HG03175 (cell line): ENCODE results near the gene OR5AC2.

Source experiments
- ATAC-seq: cut with Tn5 transposase; IDR thresholded peaks from one replicate; pipeline ENCODE4 v1.9.1; 2021; ENCODE audit warnings: mild to moderate bottlenecking, moderate library complexity; ENCODE audit not compliant: unreplicated experiment

Gene OR5AC2, protein sequence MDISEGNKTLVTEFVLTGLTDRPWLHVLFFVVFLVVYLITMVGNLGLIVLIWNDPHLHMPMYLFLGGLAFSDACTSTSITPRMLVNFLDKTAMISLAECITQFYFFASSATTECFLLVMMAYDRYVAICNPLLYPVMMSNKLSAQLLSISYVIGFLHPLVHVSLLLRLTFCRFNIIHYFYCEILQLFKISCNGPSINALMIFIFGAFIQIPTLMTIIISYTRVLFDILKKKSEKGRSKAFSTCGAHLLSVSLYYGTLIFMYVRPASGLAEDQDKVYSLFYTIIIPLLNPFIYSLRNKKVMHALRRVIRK

DNA sequence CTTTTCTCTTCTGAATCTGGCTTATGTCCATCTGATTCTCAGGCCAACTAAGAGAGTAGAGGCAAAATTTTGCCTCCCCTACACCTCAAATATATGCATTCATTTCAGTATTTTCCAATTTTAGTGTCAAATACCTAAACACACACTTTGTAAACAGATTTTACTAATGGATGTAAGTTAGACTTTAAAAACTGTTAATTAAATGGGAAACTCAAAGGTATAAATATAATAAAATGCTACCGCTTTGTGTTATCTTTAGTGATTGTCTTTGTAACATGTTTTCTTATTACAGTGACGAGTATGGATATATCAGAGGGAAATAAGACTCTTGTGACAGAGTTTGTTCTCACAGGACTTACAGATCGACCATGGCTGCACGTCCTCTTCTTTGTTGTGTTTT lies at the start of gene OR5AC2:
Gene OR5AC2 (plus strand): TSS at position 301 of the 400 bp plus-strand sequence. CDS start 0 bp downstream, at position 301.
- ATAC-seq = no peak

GRCh38 chr3:98038286-98038685 lies 48.7 kb upstream of the OR5AC2 start:
- ATAC-seq = no peak

- ATAC-seq = peak; percentile 8
These were observed 48.1 kb upstream of the OR5AC2 start for GRCh38 chr3:98038876-98039275.

- peak; percentile 97 for ATAC-seq
These were observed 47.5 kb upstream of the OR5AC2 start for GRCh38 chr3:98039322-98040024.

DNA sequence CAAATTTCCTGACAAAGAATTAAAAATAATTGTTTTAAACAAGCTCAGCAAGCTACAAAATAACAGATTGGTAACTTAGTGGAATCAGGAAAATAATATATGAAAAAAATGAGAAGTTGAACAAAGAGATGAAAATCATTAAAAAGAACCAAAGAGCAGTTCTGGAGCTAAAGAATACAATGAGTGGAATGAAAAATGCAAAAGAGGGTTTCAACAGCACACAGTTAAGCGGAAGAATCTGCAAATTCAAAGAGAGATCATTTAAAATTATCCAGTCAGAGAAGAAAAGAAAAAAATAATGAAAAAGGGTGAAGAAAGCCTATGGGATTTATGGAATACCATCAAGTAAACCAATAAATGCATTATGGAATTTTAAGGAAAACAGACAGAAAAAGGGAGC lies 45.6 kb upstream of the OR5AC2 start:
- no peak for ATAC-seq

DNA sequence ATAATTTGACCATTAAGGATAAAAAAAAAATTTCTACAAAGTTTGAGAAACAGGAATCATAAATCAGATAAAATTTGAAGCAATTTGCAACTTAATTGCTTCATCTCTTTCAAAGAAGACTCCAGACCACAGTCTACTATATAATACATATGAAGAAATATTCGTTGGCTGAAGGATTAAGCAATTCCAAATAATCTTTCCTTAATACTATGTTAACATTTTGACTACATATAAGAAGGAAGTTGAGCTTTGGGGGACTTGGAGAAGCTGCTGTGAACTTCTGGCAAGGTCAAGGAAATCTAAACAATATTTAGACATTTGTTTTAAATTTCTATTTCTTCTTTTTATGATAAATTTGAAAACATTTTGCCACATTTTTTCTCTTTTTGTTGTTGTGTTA lies 38.4 kb upstream of the OR5AC2 start:
- no peak for ATAC-seq

- ATAC-seq = no peak
These were observed 37.7 kb upstream of the OR5AC2 start for GRCh38 chr3:98049271-98049670.

- ATAC-seq = no peak
These were observed 30.9 kb upstream of the OR5AC2 start for GRCh38 chr3:98056035-98056434.

DNA sequence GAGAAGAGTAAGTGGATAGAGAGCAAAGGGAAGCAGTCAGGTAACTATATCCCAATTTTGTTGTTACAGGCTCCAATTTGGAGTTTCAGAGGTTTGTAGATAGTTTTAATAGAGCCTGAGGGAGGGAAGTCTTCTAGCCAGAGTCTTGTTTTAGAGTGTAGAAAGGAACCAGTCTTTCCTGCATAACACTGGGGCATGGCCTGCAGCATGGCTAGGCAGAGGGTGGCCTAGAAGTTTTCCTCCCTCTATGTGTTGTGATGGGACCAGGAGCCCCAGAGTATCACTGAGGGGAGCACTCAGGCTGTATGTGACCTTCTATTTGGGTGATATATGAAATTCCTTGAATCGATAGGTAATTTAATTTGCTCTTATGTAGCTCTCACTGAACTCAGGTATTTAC lies 29.3 kb upstream of the OR5AC2 start:
- ATAC-seq = no peak

- ATAC-seq = no peak
These were observed 28.6 kb upstream of the OR5AC2 start for GRCh38 chr3:98058244-98058960.

DNA sequence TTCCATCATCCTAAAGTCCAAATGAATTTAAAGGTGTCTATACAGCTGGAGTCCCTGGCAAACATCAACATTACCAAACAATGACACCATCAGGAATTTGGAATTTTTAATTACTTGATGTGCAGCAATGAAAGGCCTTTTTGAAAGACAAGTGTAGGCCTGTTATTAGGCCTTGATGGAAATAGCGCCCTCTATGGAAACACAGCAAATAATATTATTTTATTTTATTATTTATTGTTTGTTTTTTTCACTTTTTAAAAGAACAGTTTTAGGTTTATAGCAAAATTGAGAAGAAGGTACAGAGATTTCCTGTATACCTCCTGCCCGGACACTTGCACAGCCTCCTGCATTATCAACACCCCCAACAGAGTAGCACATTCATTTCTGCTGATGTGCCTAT lies 18.1 kb upstream of the OR5AC2 start:
- ATAC-seq = no peak

- no peak for ATAC-seq
These were observed 16.1 kb upstream of the OR5AC2 start for GRCh38 chr3:98070840-98071239.

DNA sequence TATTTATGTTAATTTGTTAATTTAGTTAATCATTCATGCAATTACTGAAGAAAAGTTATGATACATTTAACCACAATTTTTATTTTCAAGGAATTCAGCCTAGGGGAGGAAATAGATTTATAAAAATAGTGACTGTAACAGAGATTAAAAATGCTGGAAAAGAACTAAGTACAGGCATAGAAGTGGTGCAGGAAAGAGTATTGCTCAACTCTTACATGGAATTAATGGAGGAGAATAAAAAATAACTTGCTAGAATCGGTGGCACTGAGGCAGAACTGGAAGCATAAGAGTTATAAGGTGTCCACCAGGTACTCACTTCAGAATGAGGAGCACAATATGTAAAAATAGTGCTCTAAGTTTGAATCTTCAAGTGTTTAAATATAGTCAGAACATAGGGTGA lies 13.5 kb upstream of the OR5AC2 start:
- no peak for ATAC-seq

DNA sequence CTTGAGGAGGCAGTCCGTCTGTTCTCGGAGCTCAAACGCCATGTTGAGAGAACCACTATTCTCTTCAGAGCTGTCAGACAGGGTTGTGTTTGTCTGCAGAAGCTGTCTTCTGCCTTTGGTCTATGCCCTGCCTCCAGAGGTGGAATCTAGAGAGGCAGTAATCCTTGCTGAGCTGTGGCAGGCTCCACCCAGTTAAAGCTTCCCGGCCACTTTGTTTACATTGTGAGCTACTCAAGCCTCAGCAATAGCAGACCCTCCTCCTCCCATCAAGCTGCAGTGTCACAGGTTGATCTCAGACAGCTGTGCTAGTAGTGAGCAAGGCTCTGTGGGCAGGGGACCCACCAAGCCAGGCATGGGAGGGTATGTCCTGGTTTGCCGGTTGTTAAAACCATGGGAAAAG lies 8.9 kb downstream of the OR5AC2 start:
- ATAC-seq = no peak

DNA sequence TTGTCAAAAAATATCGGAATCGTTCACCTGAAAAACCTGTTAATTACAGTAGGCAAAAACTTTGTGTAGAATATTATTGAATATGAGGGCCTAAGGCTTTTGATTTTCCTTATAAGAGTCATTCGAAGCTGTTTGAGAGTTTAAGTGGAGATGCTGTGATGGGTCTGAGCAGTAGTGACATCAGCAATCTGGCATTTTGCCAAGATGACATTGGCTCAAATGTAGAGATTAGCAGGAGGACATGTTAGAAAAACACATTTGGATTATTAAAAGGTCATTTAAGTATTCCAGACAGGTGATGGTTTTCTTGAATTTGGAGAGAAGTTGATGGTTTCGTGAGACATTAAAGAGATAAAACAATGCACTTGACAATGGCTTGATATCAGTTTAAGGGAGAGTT lies 12.9 kb downstream of the OR5AC2 start:
- ATAC-seq = no peak

DNA sequence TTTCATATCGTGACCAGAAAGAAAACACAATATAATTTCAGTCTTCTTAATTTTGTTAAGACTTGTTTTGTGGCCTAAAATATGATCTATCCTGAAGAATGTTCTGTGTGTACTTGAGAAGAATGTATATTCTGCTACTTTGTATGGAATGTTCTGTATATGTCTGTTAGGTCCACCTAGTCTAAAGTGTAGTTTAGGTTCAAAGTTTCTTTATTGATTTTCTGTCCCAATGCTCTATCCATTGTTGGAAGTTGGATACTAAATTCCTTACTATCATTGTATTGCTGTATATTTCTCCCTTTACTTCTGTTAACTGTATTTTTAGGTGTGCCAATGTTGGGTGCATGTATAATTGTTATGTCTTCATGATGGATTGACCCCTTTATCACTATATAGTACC lies 21.2 kb downstream of the OR5AC2 start:
- ATAC-seq = no peak

DNA sequence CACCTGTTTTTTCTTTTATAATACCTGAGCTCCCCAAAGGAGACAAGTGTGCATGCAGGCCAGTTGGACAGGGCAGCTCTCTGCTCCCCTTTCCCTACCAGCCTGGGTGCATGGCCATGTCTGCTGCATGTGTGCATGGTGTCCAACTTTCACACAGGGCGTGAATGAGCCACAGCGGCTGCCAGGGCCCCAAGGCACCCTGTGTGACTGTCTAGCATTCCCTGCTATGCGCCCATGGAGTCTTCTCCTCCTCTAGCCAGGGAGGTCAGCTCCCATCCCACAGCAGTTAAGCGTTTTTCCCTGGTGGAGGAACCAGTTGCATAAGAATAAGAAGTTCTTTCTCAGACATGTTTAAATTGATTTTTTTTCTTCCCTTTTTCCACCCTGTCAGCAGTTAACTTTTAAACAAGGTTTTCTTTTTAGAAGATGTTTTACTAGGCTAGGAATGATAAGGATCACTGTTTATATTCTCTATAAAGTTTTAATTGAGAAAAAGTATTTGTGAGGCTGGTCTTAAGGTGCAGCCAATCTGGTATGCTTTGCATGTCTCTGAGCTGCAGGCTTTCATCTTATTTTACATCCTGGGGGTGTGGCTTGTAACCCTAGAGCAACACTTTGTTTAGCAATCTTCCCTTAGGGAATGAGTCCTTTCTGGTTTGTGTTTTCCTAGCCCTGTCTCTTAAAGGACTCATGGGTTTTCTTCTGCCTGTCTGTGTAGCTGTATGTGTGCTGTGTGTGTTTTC lies 23.0 kb downstream of the OR5AC2 start:
- ATAC-seq = no peak

- ATAC-seq = no peak
These were observed 23.6 kb downstream of the OR5AC2 start for GRCh38 chr3:98110550-98110908.

GRCh38 chr3:98114264-98114663 lies 27.3 kb downstream of the OR5AC2 start:
- no peak for ATAC-seq

GRCh38 chr3:98115717-98116116 lies 28.7 kb downstream of the OR5AC2 start:
- no peak for ATAC-seq

GRCh38 chr3:98130421-98130820 lies 43.4 kb downstream of the OR5AC2 start, which contains the start of gene OR5H1:
OR5H1 (plus strand) TSS chr3:98130721; CDS start chr3:98132698, 1,977 bp downstream.
- ATAC-seq = no peak
